ENCODE measurements around the gene MT2A. TPM values are rescaled to one million over a fixed set of nuclear protein-coding genes. Genes with fewer than 3 reads are reported as not detected.

Gene MT2A
- total and polyA plus RNA-seq, 2 of the 13 experiments (the other 11 are each of a cell fraction or from before 2014, with no cell fraction given), result 135 to 371 TPM

DNA sequence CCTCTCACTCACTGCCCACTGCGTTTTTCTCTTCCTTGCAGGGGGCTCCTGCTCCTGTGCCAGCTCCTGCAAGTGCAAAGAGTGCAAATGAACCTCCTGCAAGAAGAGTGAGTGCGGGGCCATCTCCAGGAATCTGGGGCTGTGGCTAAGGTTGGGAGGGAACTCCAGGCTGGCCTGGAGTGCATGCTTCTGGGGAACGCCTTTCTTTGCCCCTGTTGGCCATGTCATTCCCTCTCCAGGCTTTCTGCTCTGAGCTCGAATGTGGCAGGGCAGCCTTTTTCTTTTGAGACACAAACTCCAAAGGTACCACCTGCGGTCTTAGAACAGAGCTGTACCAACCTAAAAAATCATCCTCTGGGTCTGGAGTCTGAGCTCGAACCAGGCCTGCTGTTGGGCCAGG lies 9.8 kb downstream of the MT2A start:
- in situ Hi-C loops (cut with HindIII; ENCODE audit: extremely low pct_ligation_motif_present, low pct_unique_long_range_greater_than_20kb), result no loop called here
- no TSS peak for BruUV-seq (replicated peaks)
- no peaks in the 10 kb centered on the region for H3K9me3 ChIP-seq (ENCODE audit: low read length)
- FAIRE-seq (no peak), DNase-seq (ENCODE audit: low spot score) (no peak), ATAC-seq (no peak)
- TF ChIP-seq, protein P1, sequence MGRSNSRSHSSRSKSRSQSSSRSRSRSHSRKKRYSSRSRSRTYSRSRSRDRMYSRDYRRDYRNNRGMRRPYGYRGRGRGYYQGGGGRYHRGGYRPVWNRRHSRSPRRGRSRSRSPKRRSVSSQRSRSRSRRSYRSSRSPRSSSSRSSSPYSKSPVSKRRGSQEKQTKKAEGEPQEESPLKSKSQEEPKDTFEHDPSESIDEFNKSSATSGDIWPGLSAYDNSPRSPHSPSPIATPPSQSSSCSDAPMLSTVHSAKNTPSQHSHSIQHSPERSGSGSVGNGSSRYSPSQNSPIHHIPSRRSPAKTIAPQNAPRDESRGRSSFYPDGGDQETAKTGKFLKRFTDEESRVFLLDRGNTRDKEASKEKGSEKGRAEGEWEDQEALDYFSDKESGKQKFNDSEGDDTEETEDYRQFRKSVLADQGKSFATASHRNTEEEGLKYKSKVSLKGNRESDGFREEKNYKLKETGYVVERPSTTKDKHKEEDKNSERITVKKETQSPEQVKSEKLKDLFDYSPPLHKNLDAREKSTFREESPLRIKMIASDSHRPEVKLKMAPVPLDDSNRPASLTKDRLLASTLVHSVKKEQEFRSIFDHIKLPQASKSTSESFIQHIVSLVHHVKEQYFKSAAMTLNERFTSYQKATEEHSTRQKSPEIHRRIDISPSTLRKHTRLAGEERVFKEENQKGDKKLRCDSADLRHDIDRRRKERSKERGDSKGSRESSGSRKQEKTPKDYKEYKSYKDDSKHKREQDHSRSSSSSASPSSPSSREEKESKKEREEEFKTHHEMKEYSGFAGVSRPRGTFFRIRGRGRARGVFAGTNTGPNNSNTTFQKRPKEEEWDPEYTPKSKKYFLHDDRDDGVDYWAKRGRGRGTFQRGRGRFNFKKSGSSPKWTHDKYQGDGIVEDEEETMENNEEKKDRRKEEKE (IDR thresholded peaks at IDR 0.05), result no peak
- TF ChIP-seq, protein P2, sequence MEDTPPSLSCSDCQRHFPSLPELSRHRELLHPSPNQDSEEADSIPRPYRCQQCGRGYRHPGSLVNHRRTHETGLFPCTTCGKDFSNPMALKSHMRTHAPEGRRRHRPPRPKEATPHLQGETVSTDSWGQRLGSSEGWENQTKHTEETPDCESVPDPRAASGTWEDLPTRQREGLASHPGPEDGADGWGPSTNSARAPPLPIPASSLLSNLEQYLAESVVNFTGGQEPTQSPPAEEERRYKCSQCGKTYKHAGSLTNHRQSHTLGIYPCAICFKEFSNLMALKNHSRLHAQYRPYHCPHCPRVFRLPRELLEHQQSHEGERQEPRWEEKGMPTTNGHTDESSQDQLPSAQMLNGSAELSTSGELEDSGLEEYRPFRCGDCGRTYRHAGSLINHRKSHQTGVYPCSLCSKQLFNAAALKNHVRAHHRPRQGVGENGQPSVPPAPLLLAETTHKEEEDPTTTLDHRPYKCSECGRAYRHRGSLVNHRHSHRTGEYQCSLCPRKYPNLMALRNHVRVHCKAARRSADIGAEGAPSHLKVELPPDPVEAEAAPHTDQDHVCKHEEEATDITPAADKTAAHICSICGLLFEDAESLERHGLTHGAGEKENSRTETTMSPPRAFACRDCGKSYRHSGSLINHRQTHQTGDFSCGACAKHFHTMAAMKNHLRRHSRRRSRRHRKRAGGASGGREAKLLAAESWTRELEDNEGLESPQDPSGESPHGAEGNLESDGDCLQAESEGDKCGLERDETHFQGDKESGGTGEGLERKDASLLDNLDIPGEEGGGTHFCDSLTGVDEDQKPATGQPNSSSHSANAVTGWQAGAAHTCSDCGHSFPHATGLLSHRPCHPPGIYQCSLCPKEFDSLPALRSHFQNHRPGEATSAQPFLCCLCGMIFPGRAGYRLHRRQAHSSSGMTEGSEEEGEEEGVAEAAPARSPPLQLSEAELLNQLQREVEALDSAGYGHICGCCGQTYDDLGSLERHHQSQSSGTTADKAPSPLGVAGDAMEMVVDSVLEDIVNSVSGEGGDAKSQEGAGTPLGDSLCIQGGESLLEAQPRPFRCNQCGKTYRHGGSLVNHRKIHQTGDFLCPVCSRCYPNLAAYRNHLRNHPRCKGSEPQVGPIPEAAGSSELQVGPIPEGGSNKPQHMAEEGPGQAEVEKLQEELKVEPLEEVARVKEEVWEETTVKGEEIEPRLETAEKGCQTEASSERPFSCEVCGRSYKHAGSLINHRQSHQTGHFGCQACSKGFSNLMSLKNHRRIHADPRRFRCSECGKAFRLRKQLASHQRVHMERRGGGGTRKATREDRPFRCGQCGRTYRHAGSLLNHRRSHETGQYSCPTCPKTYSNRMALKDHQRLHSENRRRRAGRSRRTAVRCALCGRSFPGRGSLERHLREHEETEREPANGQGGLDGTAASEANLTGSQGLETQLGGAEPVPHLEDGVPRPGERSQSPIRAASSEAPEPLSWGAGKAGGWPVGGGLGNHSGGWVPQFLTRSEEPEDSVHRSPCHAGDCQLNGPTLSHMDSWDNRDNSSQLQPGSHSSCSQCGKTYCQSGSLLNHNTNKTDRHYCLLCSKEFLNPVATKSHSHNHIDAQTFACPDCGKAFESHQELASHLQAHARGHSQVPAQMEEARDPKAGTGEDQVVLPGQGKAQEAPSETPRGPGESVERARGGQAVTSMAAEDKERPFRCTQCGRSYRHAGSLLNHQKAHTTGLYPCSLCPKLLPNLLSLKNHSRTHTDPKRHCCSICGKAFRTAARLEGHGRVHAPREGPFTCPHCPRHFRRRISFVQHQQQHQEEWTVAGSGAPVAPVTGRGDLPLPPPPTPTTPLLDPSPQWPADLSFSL (CRISPR knock-in tag; IDR thresholded peaks at IDR 0.05), result no peak
- no peak for TF ChIP-seq ZNF598 (CRISPR knock-in tag; IDR thresholded peaks at IDR 0.05; ENCODE audit: borderline replicate concordance)
- TF ChIP-seq, protein P3, sequence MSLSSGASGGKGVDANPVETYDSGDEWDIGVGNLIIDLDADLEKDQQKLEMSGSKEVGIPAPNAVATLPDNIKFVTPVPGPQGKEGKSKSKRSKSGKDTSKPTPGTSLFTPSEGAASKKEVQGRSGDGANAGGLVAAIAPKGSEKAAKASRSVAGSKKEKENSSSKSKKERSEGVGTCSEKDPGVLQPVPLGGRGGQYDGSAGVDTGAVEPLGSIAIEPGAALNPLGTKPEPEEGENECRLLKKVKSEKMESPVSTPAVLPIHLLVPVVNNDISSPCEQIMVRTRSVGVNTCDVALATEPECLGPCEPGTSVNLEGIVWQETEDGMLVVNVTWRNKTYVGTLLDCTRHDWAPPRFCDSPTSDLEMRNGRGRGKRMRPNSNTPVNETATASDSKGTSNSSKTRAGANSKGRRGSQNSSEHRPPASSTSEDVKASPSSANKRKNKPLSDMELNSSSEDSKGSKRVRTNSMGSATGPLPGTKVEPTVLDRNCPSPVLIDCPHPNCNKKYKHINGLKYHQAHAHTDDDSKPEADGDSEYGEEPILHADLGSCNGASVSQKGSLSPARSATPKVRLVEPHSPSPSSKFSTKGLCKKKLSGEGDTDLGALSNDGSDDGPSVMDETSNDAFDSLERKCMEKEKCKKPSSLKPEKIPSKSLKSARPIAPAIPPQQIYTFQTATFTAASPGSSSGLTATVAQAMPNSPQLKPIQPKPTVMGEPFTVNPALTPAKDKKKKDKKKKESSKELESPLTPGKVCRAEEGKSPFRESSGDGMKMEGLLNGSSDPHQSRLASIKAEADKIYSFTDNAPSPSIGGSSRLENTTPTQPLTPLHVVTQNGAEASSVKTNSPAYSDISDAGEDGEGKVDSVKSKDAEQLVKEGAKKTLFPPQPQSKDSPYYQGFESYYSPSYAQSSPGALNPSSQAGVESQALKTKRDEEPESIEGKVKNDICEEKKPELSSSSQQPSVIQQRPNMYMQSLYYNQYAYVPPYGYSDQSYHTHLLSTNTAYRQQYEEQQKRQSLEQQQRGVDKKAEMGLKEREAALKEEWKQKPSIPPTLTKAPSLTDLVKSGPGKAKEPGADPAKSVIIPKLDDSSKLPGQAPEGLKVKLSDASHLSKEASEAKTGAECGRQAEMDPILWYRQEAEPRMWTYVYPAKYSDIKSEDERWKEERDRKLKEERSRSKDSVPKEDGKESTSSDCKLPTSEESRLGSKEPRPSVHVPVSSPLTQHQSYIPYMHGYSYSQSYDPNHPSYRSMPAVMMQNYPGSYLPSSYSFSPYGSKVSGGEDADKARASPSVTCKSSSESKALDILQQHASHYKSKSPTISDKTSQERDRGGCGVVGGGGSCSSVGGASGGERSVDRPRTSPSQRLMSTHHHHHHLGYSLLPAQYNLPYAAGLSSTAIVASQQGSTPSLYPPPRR (CRISPR knock-in tag; IDR thresholded peaks at IDR 0.05; ENCODE audit: borderline replicate concordance), result no peak
- TF ChIP-seq ZEB1 (IDR thresholded peaks at IDR 0.05; ENCODE audit: insufficient replicate concordance, low read depth), result no peak
- TF ChIP-seq, protein P4, sequence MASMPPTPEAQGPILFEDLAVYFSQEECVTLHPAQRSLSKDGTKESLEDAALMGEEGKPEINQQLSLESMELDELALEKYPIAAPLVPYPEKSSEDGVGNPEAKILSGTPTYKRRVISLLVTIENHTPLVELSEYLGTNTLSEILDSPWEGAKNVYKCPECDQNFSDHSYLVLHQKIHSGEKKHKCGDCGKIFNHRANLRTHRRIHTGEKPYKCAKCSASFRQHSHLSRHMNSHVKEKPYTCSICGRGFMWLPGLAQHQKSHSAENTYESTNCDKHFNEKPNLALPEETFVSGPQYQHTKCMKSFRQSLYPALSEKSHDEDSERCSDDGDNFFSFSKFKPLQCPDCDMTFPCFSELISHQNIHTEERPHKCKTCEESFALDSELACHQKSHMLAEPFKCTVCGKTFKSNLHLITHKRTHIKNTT (CRISPR knock-in tag; IDR thresholded peaks at IDR 0.05), result no peak
- TF ChIP-seq MAFF (IDR thresholded peaks at IDR 0.05; ENCODE audit: low read depth, low read length), result no peak
- no peak for TF ChIP-seq MAF1 (CRISPR knock-in tag; IDR thresholded peaks at IDR 0.05; ENCODE audit: borderline replicate concordance)
- no peak for TF ChIP-seq ZNF567 (CRISPR knock-in tag; IDR thresholded peaks at IDR 0.05; ENCODE audit: borderline replicate concordance)
- H3K27me3 ChIP-seq (ENCODE audit: control insufficient read depth in 1 of 2, insufficient read depth in 2 of 2, low read length in 2 of 2), result peaks cover 11 to 38% of the 10 kb centered on the region in 2 experiments; a peak in 4 of 5 replicates
- POLR2A ChIA-PET, result interaction anchor here (1.8 kb wide), 1 partner anchor 11 kb away, joined by 6 read pairs; no protein-coding TSS in a partner anchor
- CTCF ChIA-PET (ENCODE audit: low intra/inter-chr PET ratio, low total read pairs), result no interaction called here
- H3K79me2 ChIP-seq (ENCODE audit: insufficient read depth, low read length), result no peaks in the 10 kb centered on the region
- 0% methylated on average over 6 of the region's 6 CpGs for WGBS (ENCODE audit: low lambda C conversion rate)
- no peak overlapping the region for H3K4me3 ChIP-seq (replicated peaks in 1 of 3; ENCODE audit: insufficient read depth in 1 of 3, low read depth in 2 of 3, low read length in 3 of 3)
- no peak overlapping the region for H3K4me2 ChIP-seq (ENCODE audit: low read depth, low read length)
- H3K9ac ChIP-seq (ENCODE audit: insufficient read depth, low read depth, low read length), result no peak overlapping the region
- no peak overlapping the region for H2AFZ ChIP-seq (ENCODE audit: low read length)
- intact Hi-C loops (cut with micrococcal nuclease; ENCODE audit: unreplicated experiment), result no loop called here
- H3K4me1 ChIP-seq (ENCODE audit: insufficient read depth, low read length), result peaks cover 28% of the 10 kb centered on the region
- no peak overlapping the region for H3K27ac ChIP-seq (ENCODE audit: extremely low read length, insufficient read depth, low read length)
- no peaks in the 10 kb centered on the region for H3K36me3 ChIP-seq (replicated peaks in 1 of 2; ENCODE audit: control insufficient read depth in 1 of 2, insufficient read depth in 2 of 2, low read length in 2 of 2)
- H4K20me1 ChIP-seq (ENCODE audit: insufficient read depth, low read length), result no peaks in the 10 kb centered on the region
